ENCODE results near the gene ZNF512. TPM values are rescaled to one million over a fixed set of nuclear protein-coding genes. Genes with fewer than 3 reads are reported as not detected.

The ZNF512 gene
- total and polyA plus RNA-seq, 2 of the 13 experiments (the other 11 are each of a cell fraction or from before 2014, with no cell fraction given): 29.8 to 31.0 TPM

GRCh38 chr2:27545348-27546141, 37.3 kb upstream of the ZNF512 start:
- H3K4me2 ChIP-seq (ENCODE audit: low read depth, low read length): no peak overlapping the region
- no peaks in the 10 kb centered on the region for H3K27me3 ChIP-seq (ENCODE audit: control insufficient read depth in 1 of 2, insufficient read depth in 2 of 2, low read length in 2 of 2)
- H3K79me2 ChIP-seq (ENCODE audit: insufficient read depth, low read length): no peaks in the 10 kb centered on the region
- H3K27ac ChIP-seq (ENCODE audit: extremely low read length, insufficient read depth, low read length): no peak overlapping the region
- no TSS peak for BruUV-seq (replicated peaks)
- ChIA-PET CTCF (ENCODE audit: low intra/inter-chr PET ratio, low total read pairs) (no interaction called here), POLR2A (no interaction called here)
- no peak for DNase-seq (ENCODE audit: low spot score)
- no peak overlapping the region for H3K9ac ChIP-seq (ENCODE audit: insufficient read depth, low read depth, low read length)
- intact Hi-C loops (cut with micrococcal nuclease; ENCODE audit: unreplicated experiment) (no loop called here), in situ Hi-C loops (cut with HindIII; ENCODE audit: extremely low pct_ligation_motif_present, low pct_unique_long_range_greater_than_20kb) (no loop called here)
- H3K4me1 ChIP-seq (ENCODE audit: insufficient read depth, low read length): peaks cover 10% of the 10 kb centered on the region
- H4K20me1 ChIP-seq (ENCODE audit: insufficient read depth, low read length): no peaks in the 10 kb centered on the region
- FAIRE-seq: no peak
- ATAC-seq: no peak
- H3K9me3 ChIP-seq (ENCODE audit: low read length): no peaks in the 10 kb centered on the region
- H2AFZ ChIP-seq (ENCODE audit: low read length): no peak overlapping the region
- no peak for TF ChIP-seq ELF4 (CRISPR knock-in tag; IDR thresholded peaks at IDR 0.05; ENCODE audit: borderline replicate concordance)
- TF ChIP-seq ZNF7 (CRISPR knock-in tag; IDR thresholded peaks at IDR 0.05): peak; percentile 86
- WGBS (ENCODE audit: low lambda C conversion rate): 49% methylated on average over 5 of the region's 5 CpGs
- H3K36me3 ChIP-seq (replicated peaks in 1 of 2; ENCODE audit: control insufficient read depth in 1 of 2, insufficient read depth in 2 of 2, low read length in 2 of 2): no peaks in the 10 kb centered on the region
- H3K4me3 ChIP-seq (replicated peaks in 1 of 3; ENCODE audit: insufficient read depth in 1 of 3, low read depth in 2 of 3, low read length in 3 of 3): no peak overlapping the region

DNA sequence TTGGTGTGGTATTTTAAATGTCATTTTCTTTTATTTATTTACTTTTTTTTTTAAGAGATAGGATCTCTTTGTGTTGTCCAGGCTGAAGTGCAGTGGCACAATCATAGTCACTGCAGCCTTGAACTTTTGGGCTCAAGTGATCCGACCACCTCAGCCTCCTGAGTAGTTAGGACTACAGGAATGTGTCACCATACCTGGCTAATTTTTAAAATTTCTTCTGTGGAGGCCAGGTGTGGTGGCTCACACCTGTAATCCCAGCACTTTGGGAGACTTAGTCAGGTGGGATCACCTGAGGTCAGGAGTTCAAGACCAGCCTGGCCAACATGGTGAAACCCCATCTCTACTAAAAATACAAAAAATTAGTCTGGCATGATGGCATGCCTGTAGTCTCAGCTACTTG, 33.5 kb upstream of the ZNF512 start:
- Histone ChIP-seq H3K4me1 (ENCODE audit: insufficient read depth, low read length) (peaks cover 10% of the 10 kb centered on the region), H3K4me2 (ENCODE audit: low read depth, low read length) (no peak overlapping the region), H2AFZ (ENCODE audit: low read length) (no peak overlapping the region), H3K9ac (ENCODE audit: insufficient read depth, low read depth, low read length) (no peak overlapping the region), H3K27me3 (ENCODE audit: control insufficient read depth in 1 of 2, insufficient read depth in 2 of 2, low read length in 2 of 2) (no peaks in the 10 kb centered on the region), H3K4me3 (replicated peaks in 1 of 3; ENCODE audit: insufficient read depth in 1 of 3, low read depth in 2 of 3, low read length in 3 of 3) (no peak overlapping the region), H3K36me3 (replicated peaks in 1 of 2; ENCODE audit: control insufficient read depth in 1 of 2, insufficient read depth in 2 of 2, low read length in 2 of 2) (no peaks in the 10 kb centered on the region), H4K20me1 (ENCODE audit: insufficient read depth, low read length) (no peaks in the 10 kb centered on the region), H3K27ac (ENCODE audit: extremely low read length, insufficient read depth, low read length) (no peak overlapping the region), H3K9me3 (ENCODE audit: low read length) (no peaks in the 10 kb centered on the region), H3K79me2 (ENCODE audit: insufficient read depth, low read length) (no peaks in the 10 kb centered on the region)
- DNase-seq (ENCODE audit: low spot score) (peak; percentile 32), FAIRE-seq (peak; percentile 28), ATAC-seq (peak; percentile 52; the same call in 2 of the 3 replicates)
- 3% methylated on average over 1 of the region's 1 CpG for WGBS (ENCODE audit: low lambda C conversion rate)
- POLR2A ChIA-PET: no interaction called here
- intact Hi-C loops (cut with micrococcal nuclease; ENCODE audit: unreplicated experiment) (no loop called here), in situ Hi-C loops (cut with HindIII; ENCODE audit: extremely low pct_ligation_motif_present, low pct_unique_long_range_greater_than_20kb) (no loop called here)
- no TSS peak for BruUV-seq (replicated peaks)
- CTCF ChIA-PET (ENCODE audit: low intra/inter-chr PET ratio, low total read pairs): no interaction called here
- TF ChIP-seq, protein P1, sequence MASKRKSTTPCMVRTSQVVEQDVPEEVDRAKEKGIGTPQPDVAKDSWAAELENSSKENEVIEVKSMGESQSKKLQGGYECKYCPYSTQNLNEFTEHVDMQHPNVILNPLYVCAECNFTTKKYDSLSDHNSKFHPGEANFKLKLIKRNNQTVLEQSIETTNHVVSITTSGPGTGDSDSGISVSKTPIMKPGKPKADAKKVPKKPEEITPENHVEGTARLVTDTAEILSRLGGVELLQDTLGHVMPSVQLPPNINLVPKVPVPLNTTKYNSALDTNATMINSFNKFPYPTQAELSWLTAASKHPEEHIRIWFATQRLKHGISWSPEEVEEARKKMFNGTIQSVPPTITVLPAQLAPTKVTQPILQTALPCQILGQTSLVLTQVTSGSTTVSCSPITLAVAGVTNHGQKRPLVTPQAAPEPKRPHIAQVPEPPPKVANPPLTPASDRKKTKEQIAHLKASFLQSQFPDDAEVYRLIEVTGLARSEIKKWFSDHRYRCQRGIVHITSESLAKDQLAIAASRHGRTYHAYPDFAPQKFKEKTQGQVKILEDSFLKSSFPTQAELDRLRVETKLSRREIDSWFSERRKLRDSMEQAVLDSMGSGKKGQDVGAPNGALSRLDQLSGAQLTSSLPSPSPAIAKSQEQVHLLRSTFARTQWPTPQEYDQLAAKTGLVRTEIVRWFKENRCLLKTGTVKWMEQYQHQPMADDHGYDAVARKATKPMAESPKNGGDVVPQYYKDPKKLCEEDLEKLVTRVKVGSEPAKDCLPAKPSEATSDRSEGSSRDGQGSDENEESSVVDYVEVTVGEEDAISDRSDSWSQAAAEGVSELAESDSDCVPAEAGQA (IDR thresholded peaks at IDR 0.05; ENCODE audit: low read depth): no peak
- TF ChIP-seq, protein P1 (CRISPR knock-in tag; IDR thresholded peaks at IDR 0.05; ENCODE audit: borderline replicate concordance): no peak
- TF ChIP-seq NONO (IDR thresholded peaks at IDR 0.05) (no peak), NONO (CRISPR knock-in tag; conservative IDR thresholded peaks at IDR 0.05) (no peak), ZMYM4 (CRISPR knock-in tag; IDR thresholded peaks at IDR 0.05) (no peak), HNF4A (CRISPR knock-in tag; IDR thresholded peaks at IDR 0.05) (peak; percentile 34; the same call in 1 of the 2 replicates), PLRG1 (conservative IDR thresholded peaks at IDR 0.05) (no peak), ZNF333 (CRISPR knock-in tag; IDR thresholded peaks at IDR 0.05; ENCODE audit: borderline replicate concordance) (no peak), SATB2 (CRISPR knock-in tag; IDR thresholded peaks at IDR 0.05) (no peak), CEBPB (IDR thresholded peaks at IDR 0.05; ENCODE audit: borderline replicate concordance, low read depth, low read length) (no peak)
